Kidney capillary endothelial cell (primary cell): ENCODE measurements around the gene RERE.
"Not testable (repeated sequence)": the region's sequence is repeated elsewhere in the genome, so short reads cannot be mapped to it uniquely, and the experiment has no call there.

Experiments
- DNase-seq: peaks from one replicate; pipeline ENCODE4 v3.0.0-alpha.2; 2018; ENCODE audit warnings: low spot score

RERE gene

DNA sequence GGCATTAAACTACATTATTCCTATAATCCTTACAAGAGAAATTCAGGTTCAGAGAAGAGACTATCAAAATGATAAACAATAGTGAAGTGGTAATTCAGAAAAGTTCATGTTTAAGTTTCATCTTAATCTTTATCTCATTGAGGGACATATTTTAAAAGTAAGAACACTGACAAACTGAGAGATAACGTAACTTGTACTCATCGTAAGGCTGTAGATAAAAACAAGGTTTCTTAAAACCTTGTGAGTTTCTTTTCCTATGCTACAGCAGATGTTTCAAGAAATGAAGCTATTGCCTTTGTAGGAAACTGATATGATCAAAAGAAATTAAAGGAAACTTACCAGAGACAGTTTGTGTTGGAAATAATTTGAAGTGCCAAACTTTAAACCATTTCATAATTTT is 65.0 kb downstream of the RERE start:
- no peak for DNase-seq

DNA sequence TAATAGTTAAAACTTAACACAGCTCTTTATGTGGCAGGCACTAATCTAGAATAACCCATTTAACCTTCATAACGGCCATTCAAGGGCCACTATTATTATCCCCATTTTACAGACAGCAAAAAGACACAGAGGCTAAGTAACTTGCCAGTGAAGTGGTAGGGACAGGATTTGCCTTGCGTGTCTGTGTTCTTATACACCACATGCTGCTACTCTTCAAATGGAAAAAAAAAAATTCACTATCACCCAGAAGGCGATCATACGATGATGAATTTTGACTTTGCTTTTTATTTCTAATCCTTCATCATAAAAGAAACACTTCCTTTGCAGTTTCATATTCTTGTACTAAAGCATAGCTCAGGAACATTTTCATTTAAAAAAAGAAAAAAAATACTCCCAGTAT is 65.5 kb downstream of the RERE start:
- DNase-seq, result no peak

DNA sequence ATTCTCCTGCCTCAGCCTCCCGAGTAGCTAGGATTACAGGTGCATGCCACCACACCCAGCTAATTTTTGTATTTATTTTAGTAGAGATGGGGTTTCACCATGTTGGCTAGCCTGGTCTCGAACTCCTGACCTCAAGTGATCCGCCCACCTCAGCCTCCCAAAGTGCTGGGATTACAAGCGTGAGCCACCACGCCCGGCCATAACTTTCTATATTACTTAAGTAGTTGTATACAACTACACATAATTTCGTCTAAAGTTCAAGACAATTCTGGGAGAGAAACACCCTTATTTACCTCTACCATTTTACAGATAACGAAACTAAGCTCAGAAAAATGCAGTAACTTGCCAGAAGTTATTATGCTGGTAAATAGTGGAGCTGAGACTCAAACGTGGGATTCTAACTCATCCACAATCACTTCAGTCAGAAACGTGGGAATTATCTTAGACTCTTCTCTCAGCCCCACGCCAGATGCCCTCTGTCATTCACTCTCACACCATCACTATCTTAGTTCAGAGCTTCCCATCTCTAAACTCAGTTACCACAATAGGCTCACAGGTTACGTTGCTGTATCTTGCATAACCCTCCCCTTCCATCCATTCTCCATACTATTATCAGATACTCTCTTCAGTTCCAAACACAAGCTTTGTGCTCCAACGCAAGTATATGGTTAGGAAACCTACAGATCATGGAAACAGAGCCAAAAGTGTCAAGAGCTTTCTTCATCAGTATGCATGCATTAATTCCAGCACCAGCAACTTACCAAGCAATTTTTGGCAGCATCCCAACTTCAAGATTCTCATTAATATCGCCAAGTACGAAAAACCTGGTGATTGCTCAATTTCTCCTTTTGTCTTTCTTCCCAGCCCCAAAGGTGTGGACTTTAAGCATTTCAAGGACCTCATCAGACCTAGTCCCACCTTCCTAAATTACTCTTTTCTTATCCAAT is 69.3 kb downstream of the RERE start:
- DNase-seq, result no peak

DNA sequence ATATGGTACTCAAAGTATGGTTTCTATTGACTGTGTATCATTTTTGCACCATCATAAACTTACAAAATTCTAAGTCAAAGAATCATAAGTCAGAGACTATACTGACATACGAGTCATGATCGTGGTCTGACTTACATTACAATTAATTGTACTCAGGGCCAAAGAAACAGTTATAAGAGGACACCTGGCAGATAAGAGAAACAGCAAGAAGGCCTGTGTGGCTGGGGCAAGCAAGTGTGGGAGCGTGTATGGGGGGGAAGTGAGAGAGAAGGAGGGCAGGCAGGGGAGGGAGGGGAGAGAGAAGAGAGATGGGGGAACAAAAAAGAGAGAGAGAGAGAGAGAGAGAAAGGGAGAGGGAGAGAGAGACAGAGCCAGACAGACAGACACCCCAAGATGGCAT is 70.9 kb downstream of the RERE start:
- no peak for DNase-seq

DNA sequence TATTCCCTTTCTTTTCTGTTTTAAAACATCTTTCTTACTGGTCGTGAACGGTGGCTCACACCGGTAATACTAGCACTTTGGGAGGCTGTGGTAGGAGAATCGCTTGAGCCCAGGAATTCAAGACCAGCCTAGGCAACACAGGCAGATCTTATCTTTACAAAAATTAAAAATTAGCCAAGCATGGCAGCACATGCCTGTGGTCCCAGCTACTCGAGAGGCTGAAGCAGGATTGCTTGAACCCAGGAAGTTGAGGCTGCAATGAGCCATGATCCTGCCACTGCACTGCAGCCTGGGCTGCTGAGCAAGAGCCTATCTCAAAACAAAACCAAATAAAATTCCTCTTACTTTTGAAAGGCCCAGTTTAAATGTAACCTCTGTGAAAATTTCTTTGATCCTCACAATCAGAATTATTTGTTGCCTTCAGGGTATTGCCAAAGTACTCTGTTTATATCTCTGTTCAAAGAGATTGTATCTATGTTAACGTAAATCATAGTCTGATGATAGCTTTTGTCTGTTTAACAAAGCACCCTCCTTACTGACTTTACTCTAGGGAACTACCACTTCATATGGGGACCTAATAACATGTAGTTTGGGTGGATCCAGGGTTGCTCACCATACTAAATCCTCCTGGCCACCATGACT is 71.6 kb downstream of the RERE start:
- no peak for DNase-seq

DNA sequence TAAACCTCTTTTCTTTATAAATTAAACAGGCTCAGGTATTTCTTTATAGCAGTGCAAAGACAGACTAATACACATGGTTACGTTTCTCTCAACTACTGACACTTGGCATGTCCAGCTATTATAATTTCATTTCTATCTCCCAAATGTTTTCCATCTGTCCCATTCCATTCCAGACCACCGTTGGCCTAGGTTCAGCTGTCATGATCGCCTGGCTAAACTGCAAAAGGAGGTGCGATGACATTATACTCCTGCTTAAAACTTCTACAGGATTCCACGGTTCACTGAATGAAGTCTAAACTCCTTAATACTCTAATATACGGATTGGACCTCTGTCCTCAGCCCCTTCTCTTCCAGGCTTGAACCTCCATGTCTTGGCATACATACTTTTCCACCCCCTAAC is 72.1 kb downstream of the RERE start:
- DNase-seq, result no peak

DNA sequence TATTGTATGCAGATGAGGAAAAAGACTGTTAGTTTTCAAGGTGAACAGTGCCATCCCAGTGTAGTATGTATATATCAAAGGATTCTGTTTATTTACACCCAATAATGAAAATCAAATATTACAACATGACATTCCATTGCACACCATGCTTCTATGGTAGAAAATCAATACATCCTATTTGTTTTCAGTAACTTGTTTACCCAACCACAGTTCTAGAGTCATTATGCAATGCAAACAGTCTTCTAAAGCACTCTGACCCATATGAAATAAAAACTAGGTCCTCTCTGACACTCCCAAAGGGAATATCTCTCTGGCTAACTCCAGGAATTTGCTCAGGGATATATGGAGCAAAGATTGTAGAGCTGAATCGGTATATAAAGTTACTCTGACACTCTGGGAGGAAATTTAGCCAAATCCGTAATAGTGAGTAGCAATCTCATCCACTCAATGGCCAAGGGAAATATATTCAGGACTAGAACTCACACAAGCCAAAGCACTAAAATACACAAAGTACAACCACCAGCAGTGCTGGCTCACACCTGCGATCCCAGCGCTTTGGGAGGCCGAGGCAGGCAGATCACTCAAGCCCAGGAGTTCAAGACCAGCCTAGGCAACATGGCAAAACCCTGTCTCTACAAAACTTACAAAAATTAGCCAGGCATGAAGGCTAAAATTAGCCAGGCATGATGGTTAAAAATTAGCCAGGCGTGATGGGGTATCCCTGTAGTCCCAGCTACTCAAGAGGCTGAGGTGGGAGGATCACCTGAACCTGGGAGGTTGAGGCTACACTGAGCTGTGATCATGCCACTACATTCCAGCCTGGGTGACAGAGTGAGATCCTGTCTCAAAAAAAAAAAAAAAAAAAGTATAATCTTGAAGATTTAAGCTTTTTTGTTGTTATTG is 75.2 kb downstream of the RERE start:
- DNase-seq, result no peak

DNA sequence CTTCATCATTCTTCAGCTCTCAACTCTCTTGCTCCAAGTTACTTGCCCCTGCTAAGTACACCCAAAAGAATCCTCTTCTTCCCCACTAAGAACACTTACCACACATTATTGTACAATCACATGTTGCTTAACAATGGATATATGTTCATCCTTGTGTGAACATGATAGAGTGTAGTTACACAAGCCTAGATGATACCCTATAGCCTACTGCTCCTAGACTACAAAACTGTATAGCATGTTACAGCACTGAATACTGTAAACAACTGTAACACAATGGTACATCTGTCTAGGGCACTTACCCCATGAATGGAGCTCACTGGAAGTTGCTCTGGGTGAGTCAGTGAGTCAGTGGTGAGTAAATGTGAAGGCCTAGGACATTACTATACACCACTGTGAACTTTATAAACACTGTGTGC is 77.4 kb downstream of the RERE start:
- peak; percentile 68 for DNase-seq

DNA sequence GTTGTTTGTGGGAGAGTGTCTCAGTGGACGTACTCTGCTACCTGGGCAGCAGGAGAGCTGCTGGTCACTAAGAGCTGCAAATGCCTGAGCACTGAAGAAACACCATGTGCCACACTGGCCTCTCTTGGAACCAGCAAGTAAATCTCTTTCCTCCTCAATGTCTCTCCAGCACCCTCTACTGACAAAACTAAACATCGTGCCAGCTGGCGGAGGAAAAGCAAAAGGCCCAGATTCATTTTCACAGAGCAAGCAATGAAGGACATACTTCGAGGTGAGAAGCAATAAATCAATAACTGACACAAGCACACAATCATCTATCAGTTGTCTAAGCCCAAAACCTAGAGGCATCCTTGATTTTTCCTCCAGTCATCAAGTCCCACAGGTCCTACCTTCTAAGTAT is 78.1 kb downstream of the RERE start:
- DNase-seq, result no peak

DNA sequence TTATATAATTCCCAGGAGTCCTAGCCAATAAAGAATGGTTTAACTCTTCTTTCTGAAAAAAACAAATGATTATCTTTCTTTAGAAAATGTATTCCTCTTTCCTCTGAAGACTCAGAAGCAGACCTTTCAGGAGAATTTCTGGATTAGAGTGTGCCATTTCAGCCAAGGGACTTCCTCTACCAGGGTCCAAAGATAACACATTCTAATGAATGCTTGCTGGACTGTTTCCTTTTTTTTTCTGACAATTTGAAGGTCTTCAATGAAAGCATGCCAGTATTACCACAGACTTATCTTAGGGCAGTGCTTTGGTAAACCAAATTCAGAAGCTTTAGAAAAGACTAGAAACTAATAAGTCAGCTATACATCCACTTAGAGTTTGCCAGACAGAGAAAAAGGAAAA is 80.5 kb downstream of the RERE start:
- no peak for DNase-seq

DNA sequence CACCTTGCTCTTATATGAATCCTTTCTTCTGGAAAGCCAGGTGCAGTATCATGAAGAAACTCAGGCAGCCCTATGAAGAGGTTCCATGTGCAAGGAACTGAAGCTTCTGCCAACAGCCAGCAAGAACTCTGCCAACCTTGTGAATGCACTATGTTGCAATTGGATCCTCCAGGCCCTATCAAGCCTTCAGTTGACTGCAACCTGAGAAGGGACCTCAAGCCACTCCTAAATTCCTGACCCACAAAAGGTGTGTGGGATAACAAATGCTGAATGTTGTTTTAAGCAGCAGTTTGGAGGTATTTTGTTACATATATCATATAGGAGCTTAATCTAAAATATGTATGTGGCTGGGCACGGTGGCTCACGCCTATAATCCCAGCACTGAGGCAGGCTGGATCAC is 84.0 kb downstream of the RERE start:
- DNase-seq, result no peak

DNA sequence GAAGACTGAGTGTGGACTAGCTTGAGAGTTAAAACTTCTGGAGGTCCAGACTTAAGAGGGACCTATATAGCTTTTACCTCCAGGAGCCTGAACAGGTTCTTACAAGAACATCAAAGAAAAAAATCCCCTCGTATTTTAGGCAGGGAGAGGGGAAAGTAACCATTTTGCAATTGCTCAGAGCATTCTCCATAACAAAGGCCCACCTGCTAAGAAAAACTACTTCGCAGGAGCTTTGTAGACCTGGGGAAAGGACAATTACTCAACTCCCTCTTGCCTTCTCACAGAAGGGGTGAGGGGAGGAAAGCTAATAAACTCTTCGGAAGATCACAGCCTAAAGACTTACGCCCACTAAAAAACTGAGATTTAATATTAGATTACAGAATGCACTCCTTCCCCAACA is 86.3 kb downstream of the RERE start:
- no peak for DNase-seq

DNA sequence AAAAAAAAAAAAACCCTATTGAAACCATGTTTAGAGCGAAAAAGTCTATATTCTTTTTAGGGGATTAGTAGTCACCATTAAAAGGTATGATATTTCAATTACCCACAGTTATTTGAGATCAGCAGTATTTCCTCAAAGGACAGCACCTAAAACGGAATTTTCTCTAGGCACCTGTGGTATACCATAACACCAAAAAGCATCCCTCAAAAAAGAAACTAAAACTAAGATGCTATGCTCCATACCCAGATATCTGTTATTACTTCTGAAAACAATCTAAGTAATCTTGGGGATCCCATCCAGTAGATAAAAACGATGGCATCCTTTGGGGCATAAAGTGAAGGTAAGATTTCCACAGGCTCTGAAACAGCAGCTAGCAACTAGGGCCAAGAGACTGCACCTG is 89.0 kb downstream of the RERE start:
- DNase-seq, result no peak

DNA sequence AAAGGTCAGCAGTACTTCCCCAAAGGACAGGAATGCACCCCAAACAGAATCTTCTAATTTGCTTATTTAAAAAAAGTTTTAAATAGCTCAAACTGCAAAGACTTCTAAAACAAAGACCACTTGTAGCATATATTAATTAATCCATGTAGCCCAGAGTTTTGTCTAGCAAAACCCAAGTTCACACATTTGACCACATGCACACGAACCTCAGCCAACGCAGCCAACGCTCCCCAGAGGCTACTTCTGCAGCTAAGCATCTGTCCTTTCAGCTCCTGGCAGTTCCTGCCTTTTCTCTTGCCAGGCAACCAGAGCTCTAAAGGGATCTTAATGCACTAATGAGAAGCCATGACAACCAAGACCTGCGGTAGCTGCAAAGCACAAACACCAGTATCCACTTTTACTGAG is 89.6 kb downstream of the RERE start:
- DNase-seq, result no peak

DNA sequence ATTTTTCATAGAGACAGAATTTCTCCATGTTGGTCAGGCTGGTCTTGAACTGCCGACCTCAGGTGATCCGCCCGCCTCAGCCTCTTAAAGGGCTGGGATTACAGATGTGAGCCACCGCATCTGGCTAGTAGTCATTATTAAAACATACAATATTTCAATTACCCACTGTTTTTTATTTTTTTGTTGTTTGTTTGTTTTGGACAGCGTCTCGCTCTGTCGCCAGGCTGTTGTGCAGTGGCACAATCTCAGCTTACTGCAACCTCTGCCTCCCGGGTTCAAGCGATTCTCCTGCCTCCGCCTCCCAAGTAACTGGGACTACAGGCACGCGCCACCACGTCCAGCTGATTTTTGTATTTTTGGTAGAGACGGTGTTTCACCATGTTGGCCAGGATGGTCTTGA is 90.1 kb downstream of the RERE start:
- not testable (repeated sequence) for DNase-seq

DNA sequence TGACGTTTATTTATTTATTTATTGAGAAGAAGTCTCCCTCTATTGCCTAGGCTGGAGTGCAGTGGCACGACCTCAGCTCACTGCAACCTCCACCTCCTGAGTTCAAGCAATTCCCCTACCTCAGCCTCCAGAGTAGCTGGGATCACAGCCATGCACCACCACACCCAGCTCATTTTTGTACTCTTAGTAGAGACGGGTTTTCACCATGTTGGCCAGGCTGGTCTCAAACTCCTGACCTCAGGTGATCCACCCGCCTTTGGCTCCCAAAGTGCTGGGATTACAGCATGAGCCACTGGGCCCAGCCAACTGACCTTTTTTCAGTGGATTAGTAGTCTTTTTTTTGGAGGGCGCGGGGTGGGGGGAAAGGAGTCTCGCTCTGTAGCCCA is 90.6 kb downstream of the RERE start:
- DNase-seq, result not testable (repeated sequence)

DNA sequence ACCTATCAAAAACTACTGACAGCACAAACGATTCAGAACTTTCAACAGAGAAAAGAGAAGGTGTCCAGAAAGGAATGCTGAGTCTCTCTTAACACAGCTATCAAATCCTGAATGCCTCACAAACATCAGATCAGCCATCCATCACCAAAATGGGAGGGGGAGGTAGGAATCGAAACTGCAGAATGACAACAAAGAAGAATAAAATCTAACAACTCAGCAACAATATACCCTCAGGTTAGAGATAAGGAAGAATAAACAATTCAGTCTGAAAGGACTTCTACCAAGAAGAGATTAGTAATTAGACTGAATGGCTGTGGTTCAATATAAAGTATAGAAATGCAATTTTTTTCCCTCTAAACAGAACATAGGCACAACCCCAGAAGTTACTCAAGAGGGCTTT is 94.4 kb downstream of the RERE start:
- no peak for DNase-seq

DNA sequence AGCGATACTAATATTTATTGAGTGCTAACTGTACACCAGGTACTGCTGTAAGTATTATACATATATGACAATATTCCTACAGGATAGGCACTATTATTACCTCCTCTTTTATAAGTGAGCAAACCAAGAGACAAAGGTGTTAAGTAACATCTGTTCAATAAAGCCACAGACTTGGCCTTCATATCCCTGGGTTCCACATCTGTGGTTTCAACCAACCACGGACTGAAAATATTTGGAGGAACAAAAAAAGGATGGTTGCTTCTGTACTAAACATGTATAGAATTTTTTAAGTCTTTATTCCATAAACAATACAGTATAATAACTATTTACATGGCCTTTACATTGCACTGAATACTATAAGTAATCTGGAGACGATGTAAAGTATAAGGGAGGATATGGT is 95.1 kb downstream of the RERE start:
- no peak for DNase-seq

DNA sequence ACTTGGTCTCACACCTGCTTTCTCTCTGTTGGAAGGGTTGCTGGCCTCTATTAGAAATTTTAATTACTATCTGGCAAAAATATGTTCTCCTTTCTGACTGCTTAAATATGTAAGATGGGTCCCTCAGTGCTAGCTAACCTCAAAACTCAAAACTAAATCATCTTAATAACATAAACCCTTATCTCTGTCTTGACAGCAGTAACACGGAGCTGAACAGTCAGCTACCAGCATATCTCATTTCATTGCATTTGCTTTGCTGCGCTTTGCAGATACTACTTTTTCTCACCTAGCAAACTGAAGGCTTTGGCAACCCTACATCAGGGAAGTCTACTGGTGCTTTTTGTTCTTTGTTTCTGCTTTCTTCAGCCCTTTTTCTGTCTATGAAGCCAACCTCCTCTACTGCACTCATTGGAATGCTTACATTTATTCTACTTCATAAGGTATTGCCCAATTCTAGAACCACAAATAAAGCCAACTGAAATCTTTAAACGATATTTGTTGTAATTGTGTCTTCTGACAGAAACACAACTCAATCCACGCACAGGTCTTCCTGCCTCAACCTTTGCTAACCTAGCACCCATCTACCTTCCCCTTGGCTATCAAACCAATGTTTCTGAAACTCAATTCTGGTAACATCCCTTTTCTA is 95.6 kb downstream of the RERE start:
- no peak for DNase-seq

DNA sequence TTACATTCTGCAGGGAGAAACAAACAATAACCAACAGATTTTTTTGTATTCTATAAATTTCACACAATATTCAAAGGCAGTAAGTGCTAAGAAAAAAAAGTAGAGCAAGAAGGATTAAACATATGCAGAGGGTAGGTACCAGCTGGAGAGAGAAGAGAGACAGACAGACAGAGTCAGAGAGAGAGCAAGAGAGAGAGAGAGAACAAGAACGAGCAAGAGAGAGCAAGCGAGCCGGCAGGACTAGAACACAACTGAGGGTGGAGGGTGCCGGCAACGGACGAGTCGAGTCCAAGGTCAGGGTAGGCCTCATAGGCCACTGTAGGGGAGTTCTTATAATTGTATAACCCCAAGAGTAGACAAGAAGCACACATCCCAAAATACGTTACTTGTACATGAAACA is 97.1 kb downstream of the RERE start:
- no peak for DNase-seq

DNA sequence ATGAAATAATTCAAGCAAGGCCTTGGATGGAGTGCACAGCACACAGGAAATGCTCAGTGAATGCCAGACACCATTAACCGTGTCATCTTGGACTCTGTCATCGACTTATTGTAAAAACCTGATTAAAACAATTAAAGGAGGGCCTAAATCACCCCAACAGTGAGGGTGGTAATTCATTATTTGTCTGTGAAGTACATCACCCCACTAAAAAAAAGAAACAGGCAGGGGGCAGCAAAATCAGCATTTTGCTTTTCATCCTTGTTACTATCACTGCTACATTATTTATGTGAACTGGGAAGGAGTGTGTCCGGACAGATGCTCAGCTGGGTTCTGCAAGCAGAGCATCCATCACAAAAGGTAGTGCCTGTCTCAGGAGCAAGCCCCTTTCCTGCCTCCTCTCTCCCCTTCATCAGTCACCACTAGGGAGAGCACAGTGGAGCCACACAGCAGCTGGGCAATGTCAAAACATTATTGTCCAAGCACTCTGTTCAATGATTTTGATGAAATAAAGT is 98.5 kb downstream of the RERE start:
- no peak for DNase-seq

DNA sequence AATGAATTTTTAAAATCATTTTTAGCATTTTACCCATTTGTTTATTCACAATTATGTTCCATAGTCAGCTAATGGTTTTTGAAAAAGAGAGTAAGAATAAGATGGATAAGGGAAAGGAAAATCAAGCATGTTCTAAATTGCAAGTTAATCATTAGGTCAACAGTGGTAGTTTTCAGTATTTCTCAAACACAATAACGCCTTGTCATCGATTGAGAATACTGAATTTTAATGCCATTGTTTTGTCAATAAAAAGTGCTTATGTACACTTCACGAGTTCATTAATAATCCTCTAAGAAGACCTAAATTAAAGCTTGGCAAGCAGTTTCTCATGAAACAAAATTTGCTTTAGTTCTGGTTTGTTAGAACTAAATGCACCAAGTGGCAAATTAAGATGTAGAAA is 100.3 kb downstream of the RERE start:
- no peak for DNase-seq
